ENCODE measurements around the gene PPT1. TPM values are rescaled to one million over a fixed set of nuclear protein-coding genes. Genes with fewer than 3 reads are reported as not detected.

PPT1 gene
- total and polyA plus RNA-seq, 4 donors = 73.2 to 152 (median 125) TPM

- H3K9ac ChIP-seq (ENCODE audit: insufficient read depth in 1 of 2, low read length in 2 of 2) = no peak overlapping the region
- no peak overlapping the region for H3K4me3 ChIP-seq
- DNase-seq (no peak), ATAC-seq (ENCODE audit: insufficient read depth, low FRiP score) (no peak)
- no peak for TF ChIP-seq CTCF (IDR thresholded peaks at IDR 0.05; ENCODE audit: control extremely low read depth, extremely low read depth)
- H3K4me1 ChIP-seq (ENCODE audit: control insufficient read depth in 5 of 5, insufficient read depth in 5 of 5, low read length in 5 of 5) = peaks cover 0 to 25% (median 3%) of the 10 kb centered on the region in 5 donors
- peak overlapping the region in 1 of 2 donors; percentile 13 for H3K27ac ChIP-seq (ENCODE audit: low read depth in 1 of 2, low read length in 1 of 2)
- no peaks in the 10 kb centered on the region for H3K9me3 ChIP-seq (ENCODE audit: control insufficient read depth in 4 of 4, insufficient read depth in 3 of 4, low read length in 3 of 4)
- peaks cover 0 to 6% (median 4%) of the 10 kb centered on the region in 4 donors for H3K36me3 ChIP-seq (ENCODE audit: control insufficient read depth in 4 of 4, insufficient read depth in 4 of 4, low read length in 4 of 4)
- no peaks in the 10 kb centered on the region for H3K27me3 ChIP-seq (ENCODE audit: control insufficient read depth in 3 of 3, insufficient read depth in 3 of 3, low read length in 2 of 3)
- WGBS, 2 donors = 87% methylated on average over 11 of the region's 11 CpGs
Measured at GRCh38 chr1:40053138-40053887, 43.7 kb downstream of the PPT1 start.

GRCh38 chr1:40050863-40051262 lies 46.2 kb downstream of the PPT1 start:
- H3K27me3 ChIP-seq (ENCODE audit: control insufficient read depth in 3 of 3, insufficient read depth in 3 of 3, low read length in 2 of 3) = no peaks in the 10 kb centered on the region
- no peaks in the 10 kb centered on the region for H3K9me3 ChIP-seq (ENCODE audit: control insufficient read depth in 4 of 4, insufficient read depth in 3 of 4, low read length in 3 of 4)
- no peak overlapping the region for H3K27ac ChIP-seq (ENCODE audit: low read depth in 1 of 2, low read length in 1 of 2)
- no peak overlapping the region for H3K9ac ChIP-seq (ENCODE audit: insufficient read depth in 1 of 2, low read length in 2 of 2)
- WGBS, 2 donors = 28 to 66% methylated on average over 3 of the region's 3 CpGs
- ATAC-seq (ENCODE audit: insufficient read depth, low FRiP score) (no peak), DNase-seq (no peak)
- TF ChIP-seq CTCF (IDR thresholded peaks at IDR 0.05; ENCODE audit: control extremely low read depth, extremely low read depth) = no peak
- H3K4me3 ChIP-seq = no peak overlapping the region
- peaks cover 0 to 19% (median 0%) of the 10 kb centered on the region in 5 donors for H3K4me1 ChIP-seq (ENCODE audit: control insufficient read depth in 5 of 5, insufficient read depth in 5 of 5, low read length in 5 of 5)
- peaks cover 0 to 6% (median 3%) of the 10 kb centered on the region in 4 donors for H3K36me3 ChIP-seq (ENCODE audit: control insufficient read depth in 4 of 4, insufficient read depth in 4 of 4, low read length in 4 of 4)

GRCh38 chr1:40049725-40050124 lies 47.3 kb downstream of the PPT1 start:
- H3K9ac ChIP-seq (ENCODE audit: insufficient read depth in 1 of 2, low read length in 2 of 2) = no peak overlapping the region
- 45 to 50% methylated on average over 2 of the region's 2 CpGs for WGBS, 2 donors
- peaks cover 0 to 6% (median 4%) of the 10 kb centered on the region in 4 donors for H3K36me3 ChIP-seq (ENCODE audit: control insufficient read depth in 4 of 4, insufficient read depth in 4 of 4, low read length in 4 of 4)
- H3K4me1 ChIP-seq (ENCODE audit: control insufficient read depth in 5 of 5, insufficient read depth in 5 of 5, low read length in 5 of 5) = peaks cover 0 to 24% (median 0%) of the 10 kb centered on the region in 5 donors
- no peaks in the 10 kb centered on the region for H3K27me3 ChIP-seq (ENCODE audit: control insufficient read depth in 3 of 3, insufficient read depth in 3 of 3, low read length in 2 of 3)
- H3K27ac ChIP-seq (ENCODE audit: low read depth in 1 of 2, low read length in 1 of 2) = no peak overlapping the region
- no peak for ATAC-seq (ENCODE audit: insufficient read depth, low FRiP score)
- no peaks in the 10 kb centered on the region for H3K9me3 ChIP-seq (ENCODE audit: control insufficient read depth in 4 of 4, insufficient read depth in 3 of 4, low read length in 3 of 4)
- DNase-seq = no peak
- no peak overlapping the region for H3K4me3 ChIP-seq
- no peak for TF ChIP-seq CTCF (IDR thresholded peaks at IDR 0.05; ENCODE audit: control extremely low read depth, extremely low read depth)

Data from lung (tissue), 12 donors.